ENCODE data around the gene HSPB9. TPM values are rescaled to one million over a fixed set of nuclear protein-coding genes. Genes with fewer than 3 reads are reported as not detected.

The HSPB9 gene
- total RNA-seq, 1 donor from 2014 or later, result not detected

- peak; percentile 77 to 86 for DNase-seq (ENCODE audit: low read depth in 2 of 2)
Observed at GRCh38 chr17:42101513-42102292, 20.9 kb upstream of the HSPB9 start.

DNA sequence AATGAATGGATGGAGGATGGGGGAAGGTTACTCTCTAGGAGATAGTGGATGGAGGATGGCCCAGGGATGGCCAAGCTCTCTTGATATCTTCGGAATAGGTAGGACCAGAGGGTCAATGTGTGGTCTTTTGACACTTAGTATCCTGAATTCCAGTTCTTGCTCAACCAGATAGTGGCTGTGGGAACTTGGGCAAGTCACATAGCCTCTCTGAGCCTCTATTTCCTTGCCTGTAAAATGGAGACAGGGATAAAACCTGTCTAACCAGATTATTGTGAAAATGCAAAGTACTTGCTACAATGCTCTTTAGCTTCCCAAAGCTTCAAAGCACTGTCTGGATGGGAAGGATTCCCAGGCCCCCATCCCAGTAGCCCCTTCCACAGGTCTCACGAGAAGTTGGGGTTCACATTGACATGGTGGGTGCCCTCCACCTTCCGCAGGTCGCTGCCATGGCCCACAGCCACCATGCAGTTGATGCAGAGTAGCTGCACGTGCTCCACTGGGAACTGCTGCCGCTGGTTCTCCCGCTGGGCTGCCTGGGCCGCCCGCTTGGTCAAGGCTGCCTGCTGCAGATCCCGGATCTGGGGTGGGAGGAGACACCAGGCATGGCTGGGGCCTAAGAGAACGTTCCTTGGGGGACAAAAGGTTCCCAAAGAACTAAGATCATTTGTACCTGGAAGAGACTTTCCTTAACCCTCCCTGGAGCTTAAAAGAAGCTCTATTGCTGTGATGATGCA is 19.2 kb upstream of the HSPB9 start:
- DNase-seq (ENCODE audit: low read depth in 2 of 2), result no peak

GRCh38 chr17:42104264-42104663 is 18.3 kb upstream of the HSPB9 start:
- DNase-seq (ENCODE audit: low read depth in 2 of 2), result no peak

- DNase-seq (ENCODE audit: low read depth in 2 of 2), result no peak
Observed at GRCh38 chr17:42106009-42106408, 16.6 kb upstream of the HSPB9 start.

- DNase-seq (ENCODE audit: low read depth in 2 of 2), result no peak
Observed at GRCh38 chr17:42107124-42107523, 15.5 kb upstream of the HSPB9 start.

- peak; percentile 51 to 81 for DNase-seq (ENCODE audit: low read depth in 2 of 2)
Observed at GRCh38 chr17:42107597-42108576, 14.7 kb upstream of the HSPB9 start.

DNA sequence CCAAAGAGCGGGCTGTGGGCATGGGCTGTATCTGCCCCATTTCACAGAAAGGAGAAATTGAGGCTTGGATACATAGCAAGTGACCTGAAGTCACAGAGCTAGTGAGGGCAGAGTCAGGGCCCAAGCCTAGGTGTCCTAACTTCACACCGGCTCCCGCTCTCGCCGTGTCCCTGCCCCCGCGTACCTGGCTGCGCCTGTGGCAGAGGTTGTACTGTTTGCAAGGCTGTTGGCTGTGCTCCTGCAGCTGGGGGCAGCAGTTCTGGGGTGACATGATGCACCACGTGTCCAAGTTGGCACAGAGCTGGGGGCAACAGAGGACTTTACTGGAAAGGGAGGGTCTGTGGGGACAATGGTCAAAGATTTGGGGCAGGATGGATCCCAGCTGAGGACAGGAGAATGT is 13.5 kb upstream of the HSPB9 start:
- DNase-seq (ENCODE audit: low read depth in 2 of 2), result no peak

DNA sequence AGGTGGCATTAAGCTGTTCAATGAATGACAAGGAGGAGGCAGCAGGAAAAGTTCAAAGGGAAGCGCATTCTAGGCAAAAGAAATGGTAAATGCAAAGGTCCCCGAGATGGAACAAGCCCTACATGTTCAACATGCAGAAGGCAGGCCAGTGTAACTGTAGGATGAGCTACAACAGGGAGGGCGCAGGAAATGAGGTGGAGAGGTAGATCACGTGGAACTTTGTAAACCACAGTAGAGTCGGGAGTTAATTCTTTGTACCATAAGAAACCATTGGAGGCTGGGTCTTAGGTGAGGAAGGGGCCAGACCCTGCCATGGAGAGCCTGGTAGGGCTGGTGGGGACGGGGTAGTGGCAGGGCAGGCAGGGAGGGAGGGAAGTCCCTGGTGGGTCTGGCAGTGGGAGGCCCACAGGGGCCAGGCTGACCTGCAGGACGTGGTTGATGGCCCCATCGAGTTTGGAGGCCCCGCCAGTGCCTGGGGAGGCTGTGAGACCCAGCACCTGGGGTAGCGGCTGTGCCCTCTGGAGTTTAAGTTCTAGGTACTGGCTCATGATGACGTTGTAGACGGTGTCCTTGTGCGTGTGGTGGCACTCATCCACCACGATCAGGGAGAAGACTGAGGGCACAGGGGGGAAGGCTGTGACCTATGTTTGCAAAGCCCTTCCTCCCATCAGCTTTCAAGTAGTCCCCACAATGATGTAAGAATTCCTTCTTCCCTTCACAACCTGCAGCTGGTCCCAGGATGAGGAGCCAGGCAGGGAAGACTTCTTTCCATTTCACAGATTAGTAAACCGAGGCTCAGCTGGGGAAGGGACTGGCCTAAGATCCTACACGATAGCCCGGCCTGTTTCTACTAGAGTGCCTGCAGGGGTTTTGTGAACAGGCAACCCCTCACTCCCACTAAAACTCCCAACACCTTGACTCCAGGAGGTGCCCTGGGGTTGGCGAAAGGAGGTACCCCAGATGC is 12.0 kb upstream of the HSPB9 start:
- no peak for DNase-seq (ENCODE audit: low read depth in 2 of 2)

DNA sequence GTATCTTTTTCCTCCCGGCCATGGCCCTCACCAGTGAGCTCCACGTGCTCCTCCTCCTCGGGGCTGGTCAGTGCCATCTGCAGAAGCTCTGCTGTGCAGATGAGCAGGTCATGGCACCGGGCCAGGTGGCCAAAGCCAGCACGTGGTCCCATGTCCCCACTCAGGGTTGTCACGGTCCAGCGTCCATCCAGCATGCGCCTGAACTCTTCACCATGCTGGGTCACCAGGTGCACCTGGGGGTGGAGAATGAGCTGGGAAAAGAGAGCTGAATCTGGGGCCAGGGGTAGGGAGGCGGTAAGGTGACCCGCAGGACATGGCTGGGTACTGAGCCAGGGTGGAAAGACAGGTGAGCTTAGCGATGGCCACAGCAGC is 11.4 kb upstream of the HSPB9 start:
- no peak for DNase-seq (ENCODE audit: low read depth in 2 of 2)

DNA sequence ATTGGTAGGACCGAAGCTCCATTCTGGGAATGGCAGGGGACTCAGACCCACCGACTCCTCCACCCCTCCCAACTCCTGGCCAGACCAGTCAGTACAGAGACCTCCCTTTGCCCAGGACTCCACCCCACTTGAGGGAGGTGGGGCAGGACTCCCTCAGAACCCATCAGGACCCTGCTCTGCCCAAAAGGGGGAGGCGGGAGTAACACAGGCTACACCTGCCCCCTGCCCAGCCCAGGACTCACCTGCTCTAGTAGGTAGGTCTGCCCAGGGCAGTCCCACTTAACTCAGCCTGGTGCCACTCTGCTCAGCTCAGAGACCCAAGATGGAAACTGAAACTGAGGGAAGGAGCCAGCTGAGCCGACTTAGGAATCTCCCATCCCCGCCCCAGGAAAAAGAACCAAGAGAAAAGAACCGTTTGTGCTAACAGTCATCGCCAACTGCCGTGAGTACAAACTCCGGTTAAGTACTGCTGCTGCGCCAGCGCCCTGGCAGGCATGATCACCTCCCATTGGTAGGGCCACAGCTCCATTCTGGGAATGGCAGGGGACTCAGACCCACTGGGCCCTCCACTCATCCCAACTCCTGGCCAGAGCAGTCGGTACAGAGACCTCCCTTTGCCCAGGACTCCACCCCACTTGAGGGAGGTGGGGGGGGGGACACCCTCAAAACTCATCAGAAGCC is 10.6 kb upstream of the HSPB9 start:
- DNase-seq (ENCODE audit: low read depth in 2 of 2), result peak in 1 of 2 donors; percentile 66

- DNase-seq (ENCODE audit: low read depth in 2 of 2), result peak; percentile 67 to 91
Observed at GRCh38 chr17:42112552-42113176, 9.9 kb upstream of the HSPB9 start, which contains the start of gene DHX58. Gene DHX58 (minus strand): TSS chr17:42112714. CDS start chr17:42111892, 822 bp downstream.

DNA sequence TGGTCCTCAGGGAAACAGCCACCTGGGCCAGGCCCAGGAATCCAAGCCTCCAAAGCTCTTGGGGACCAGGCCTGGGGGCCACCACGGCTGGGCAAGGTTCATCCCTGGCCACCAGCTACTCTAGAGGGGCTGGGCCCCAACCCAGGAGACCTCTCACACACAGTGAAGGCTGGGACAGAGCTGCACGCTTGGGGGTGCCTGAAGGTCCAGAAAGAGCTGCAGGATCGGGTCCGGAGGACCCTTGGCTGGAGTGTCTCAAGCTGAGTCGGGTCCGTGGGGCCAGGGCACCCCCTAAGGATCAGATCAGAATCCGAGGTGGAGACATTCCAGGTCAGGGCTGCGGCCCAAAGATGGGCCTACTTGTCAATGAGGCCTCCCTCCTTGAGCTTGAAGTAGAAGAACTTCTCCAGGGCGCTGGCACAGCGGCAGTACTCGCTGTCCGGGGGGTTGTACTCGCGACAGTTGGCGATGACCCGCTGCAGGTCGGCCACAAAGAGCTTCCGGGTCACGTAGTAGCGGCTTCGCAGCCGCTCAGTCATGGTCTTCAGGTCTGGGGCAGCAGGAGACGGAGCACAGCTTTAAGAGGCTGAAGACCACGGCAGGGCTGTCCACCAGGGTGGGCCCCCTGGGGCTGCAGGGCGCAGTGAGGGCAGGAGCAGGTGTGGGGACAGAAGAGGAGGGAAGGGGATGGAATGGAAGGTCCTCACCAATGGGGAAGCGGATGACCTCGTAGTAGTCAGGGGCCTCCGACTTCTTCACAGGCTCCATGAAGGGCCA is 9.1 kb upstream of the HSPB9 start:
- DNase-seq (ENCODE audit: low read depth in 2 of 2), result no peak

DNA sequence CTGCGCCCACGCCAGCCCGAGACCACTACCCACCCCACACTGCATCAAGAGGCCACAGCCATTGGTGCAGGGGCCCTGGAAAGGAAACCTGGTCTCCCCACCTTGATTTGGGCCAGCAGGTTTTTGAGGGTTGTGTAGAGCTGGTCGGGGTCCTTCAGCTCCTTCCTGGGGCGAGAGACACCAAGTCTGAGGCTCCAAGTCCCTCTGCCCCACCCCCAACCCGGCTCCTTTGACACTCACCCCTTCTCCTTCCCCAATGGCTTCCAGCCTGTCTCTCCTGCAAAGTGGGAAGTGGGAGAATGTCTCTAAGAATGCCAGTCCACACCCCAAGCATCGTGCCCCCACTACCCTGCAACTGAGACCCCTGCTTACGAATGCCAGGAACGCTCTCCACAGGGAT is 8.5 kb upstream of the HSPB9 start:
- DNase-seq (ENCODE audit: low read depth in 2 of 2), result no peak

DNA sequence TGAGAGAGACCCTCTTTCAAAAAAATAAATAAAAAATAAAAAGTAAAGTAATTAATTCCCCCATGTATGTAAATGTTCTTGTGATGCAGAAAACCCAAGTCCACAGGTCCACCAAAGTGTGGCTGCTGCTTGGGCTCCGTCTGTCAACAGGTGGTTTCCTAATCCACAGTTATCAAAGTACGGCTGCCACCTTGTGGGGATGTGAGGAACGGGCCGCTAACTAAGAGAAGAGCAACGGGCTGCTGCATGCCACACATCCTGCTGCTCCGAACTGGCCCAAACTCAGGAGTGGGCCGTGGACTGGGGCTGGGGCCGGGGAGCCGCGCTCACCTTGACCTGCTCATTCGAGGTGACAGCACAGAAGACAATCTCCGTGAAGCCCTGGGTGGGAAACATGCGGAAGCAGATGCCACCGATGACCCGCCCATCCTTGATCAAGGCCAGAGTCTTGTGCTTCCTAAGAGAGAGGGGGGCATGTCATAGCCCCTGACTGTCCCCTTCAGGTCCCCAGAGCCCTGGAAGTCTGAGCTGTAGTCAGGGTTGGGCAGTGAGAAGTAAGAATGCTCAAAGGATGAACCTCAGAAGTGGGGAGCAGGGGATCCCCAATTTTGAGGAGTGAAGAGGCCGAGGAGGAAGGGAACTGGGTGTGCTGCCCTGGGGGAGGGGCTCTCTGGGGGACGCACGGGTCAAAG is 5.8 kb upstream of the HSPB9 start:
- peak; percentile 83 to 86 for DNase-seq (ENCODE audit: low read depth in 2 of 2)

GRCh38 chr17:42117397-42118125 is 5.0 kb upstream of the HSPB9 start:
- no peak for DNase-seq (ENCODE audit: low read depth in 2 of 2)

GRCh38 chr17:42118126-42118510 is 4.5 kb upstream of the HSPB9 start:
- DNase-seq (ENCODE audit: low read depth in 2 of 2), result no peak

- DNase-seq (ENCODE audit: low read depth in 2 of 2), result peak; percentile 60 to 72
Observed at GRCh38 chr17:42118545-42118944, 4.1 kb upstream of the HSPB9 start.

Measured in lung microvascular endothelial cell (primary cell).